Measurements from ENCODE around the gene FRMD4A. TPM values are rescaled to one million over a fixed set of nuclear protein-coding genes. Genes with fewer than 3 reads are reported as not detected.

FRMD4A gene
- polyA plus RNA-seq, 1 of the 3 experiments (the other 2 are of a cell fraction) = 37.7 TPM

DNA sequence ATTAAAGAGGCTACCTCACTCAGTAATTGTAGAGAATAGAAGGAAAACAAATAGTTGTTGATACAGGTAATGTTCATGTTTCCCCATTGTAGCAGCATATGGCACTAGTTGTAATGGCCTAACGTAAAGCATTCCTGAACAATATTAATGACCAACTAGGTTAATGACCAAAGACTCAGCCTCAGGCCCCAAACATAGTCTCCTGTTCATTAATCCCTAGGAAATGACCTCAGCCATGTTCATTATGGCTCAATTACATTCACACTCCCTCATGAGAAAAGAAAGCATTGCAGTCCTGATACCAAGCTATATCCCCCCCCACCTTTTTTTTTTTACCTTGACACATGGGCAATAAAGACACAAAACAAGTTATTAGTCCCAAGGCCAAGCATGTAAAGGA lies 12.7 kb downstream of the FRMD4A start:
- Histone ChIP-seq H3K27ac (ENCODE audit: low read depth in 2 of 2, low read length in 1 of 2) (no peak overlapping the region), H4K20me1 (ENCODE audit: insufficient read depth) (no peaks in the 10 kb centered on the region), H3K9me2 (no peaks in the 10 kb centered on the region), H3F3A (replicated peaks; ENCODE audit: insufficient read depth) (no peaks in the 10 kb centered on the region), H2AFZ (ENCODE audit: low read depth) (no peak overlapping the region), H3K4me3 (ENCODE audit: low read depth in 2 of 2, low read length in 1 of 2) (no peak overlapping the region), H3K4me2 (no peak overlapping the region), H3K36me3 (replicated peaks in 1 of 2; ENCODE audit: control insufficient read depth in 1 of 2, insufficient read depth in 2 of 2, low read length in 1 of 2) (no peaks in the 10 kb centered on the region), H3K9me3 (no peaks in the 10 kb centered on the region), H3K79me2 (ENCODE audit: insufficient read depth) (no peaks in the 10 kb centered on the region), H3K9ac (no peak overlapping the region), H3K4me1 (ENCODE audit: control insufficient read depth in 1 of 2, insufficient read depth in 2 of 2, low read depth in 1 of 2, low read length in 1 of 2) (no peaks in the 10 kb centered on the region), H3K27me3 (ENCODE audit: insufficient read depth) (no peaks in the 10 kb centered on the region; the same call in 1 of the 2 replicates)
- WGBS (ENCODE audit: low lambda C conversion rate) = 35% methylated on average over 1 of the region's 1 CpG
- CTCF ChIA-PET = no interaction called here
- no peak for DNase-seq
- TF ChIP-seq FOXJ3 (CRISPR knock-in tag; IDR thresholded peaks at IDR 0.05) (no peak), POLR2AphosphoS5 (IDR thresholded peaks at IDR 0.05; ENCODE audit: low read depth, low read length) (no peak), GABPA (IDR thresholded peaks at IDR 0.05; ENCODE audit: low read depth) (no peak), NFIC (IDR thresholded peaks at IDR 0.05; ENCODE audit: borderline replicate concordance) (no peak), SMC3 (IDR thresholded peaks at IDR 0.05; ENCODE audit: low read depth, low read length) (no peak), ELF1 (IDR thresholded peaks at IDR 0.05) (no peak), RFX5 (IDR thresholded peaks at IDR 0.05; ENCODE audit: low read length) (no peak), FOSL2 (IDR thresholded peaks at IDR 0.05; ENCODE audit: borderline replicate concordance, low read depth) (no peak)
- TF ChIP-seq, protein P1, sequence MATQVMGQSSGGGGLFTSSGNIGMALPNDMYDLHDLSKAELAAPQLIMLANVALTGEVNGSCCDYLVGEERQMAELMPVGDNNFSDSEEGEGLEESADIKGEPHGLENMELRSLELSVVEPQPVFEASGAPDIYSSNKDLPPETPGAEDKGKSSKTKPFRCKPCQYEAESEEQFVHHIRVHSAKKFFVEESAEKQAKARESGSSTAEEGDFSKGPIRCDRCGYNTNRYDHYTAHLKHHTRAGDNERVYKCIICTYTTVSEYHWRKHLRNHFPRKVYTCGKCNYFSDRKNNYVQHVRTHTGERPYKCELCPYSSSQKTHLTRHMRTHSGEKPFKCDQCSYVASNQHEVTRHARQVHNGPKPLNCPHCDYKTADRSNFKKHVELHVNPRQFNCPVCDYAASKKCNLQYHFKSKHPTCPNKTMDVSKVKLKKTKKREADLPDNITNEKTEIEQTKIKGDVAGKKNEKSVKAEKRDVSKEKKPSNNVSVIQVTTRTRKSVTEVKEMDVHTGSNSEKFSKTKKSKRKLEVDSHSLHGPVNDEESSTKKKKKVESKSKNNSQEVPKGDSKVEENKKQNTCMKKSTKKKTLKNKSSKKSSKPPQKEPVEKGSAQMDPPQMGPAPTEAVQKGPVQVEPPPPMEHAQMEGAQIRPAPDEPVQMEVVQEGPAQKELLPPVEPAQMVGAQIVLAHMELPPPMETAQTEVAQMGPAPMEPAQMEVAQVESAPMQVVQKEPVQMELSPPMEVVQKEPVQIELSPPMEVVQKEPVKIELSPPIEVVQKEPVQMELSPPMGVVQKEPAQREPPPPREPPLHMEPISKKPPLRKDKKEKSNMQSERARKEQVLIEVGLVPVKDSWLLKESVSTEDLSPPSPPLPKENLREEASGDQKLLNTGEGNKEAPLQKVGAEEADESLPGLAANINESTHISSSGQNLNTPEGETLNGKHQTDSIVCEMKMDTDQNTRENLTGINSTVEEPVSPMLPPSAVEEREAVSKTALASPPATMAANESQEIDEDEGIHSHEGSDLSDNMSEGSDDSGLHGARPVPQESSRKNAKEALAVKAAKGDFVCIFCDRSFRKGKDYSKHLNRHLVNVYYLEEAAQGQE (IDR thresholded peaks at IDR 0.05; ENCODE audit: low read depth, low read length) = no peak
- TF ChIP-seq, protein P2, sequence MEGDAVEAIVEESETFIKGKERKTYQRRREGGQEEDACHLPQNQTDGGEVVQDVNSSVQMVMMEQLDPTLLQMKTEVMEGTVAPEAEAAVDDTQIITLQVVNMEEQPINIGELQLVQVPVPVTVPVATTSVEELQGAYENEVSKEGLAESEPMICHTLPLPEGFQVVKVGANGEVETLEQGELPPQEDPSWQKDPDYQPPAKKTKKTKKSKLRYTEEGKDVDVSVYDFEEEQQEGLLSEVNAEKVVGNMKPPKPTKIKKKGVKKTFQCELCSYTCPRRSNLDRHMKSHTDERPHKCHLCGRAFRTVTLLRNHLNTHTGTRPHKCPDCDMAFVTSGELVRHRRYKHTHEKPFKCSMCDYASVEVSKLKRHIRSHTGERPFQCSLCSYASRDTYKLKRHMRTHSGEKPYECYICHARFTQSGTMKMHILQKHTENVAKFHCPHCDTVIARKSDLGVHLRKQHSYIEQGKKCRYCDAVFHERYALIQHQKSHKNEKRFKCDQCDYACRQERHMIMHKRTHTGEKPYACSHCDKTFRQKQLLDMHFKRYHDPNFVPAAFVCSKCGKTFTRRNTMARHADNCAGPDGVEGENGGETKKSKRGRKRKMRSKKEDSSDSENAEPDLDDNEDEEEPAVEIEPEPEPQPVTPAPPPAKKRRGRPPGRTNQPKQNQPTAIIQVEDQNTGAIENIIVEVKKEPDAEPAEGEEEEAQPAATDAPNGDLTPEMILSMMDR (IDR thresholded peaks at IDR 0.05) = no peak
- POLR2A ChIA-PET = no interaction called here

DNA sequence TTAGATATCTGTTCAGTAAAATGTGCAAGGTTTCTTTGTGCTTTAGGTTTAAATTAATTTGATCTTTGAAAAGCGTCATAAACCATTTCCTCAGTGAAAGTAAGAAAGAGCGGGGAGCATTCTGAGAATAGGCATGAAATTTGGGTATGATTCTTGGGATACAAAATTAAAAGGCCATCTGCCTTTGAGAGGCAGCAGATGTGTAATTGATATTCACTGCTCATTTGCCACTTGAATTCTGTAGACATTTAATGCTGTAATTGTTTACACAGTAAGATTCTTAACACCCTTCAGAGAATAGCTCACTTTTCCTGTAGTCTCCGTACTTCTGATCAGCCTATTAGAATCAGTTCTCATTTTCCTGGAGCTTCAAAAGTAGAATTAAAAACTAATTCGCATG lies 18.7 kb downstream of the FRMD4A start:
- Histone ChIP-seq H3K4me3 (ENCODE audit: low read depth in 2 of 2, low read length in 1 of 2) (no peak overlapping the region), H3K79me2 (ENCODE audit: insufficient read depth) (no peaks in the 10 kb centered on the region), H3K4me1 (ENCODE audit: control insufficient read depth in 1 of 2, insufficient read depth in 2 of 2, low read depth in 1 of 2, low read length in 1 of 2) (no peaks in the 10 kb centered on the region), H3K9ac (no peak overlapping the region), H3K4me2 (no peak overlapping the region), H3F3A (replicated peaks; ENCODE audit: insufficient read depth) (no peaks in the 10 kb centered on the region), H3K36me3 (replicated peaks in 1 of 2; ENCODE audit: control insufficient read depth in 1 of 2, insufficient read depth in 2 of 2, low read length in 1 of 2) (no peaks in the 10 kb centered on the region), H3K9me2 (no peaks in the 10 kb centered on the region), H2AFZ (ENCODE audit: low read depth) (no peak overlapping the region), H4K20me1 (ENCODE audit: insufficient read depth) (no peaks in the 10 kb centered on the region), H3K27ac (ENCODE audit: low read depth in 2 of 2, low read length in 1 of 2) (no peak overlapping the region), H3K9me3 (no peaks in the 10 kb centered on the region), H3K27me3 (ENCODE audit: insufficient read depth) (no peaks in the 10 kb centered on the region; the same call in 1 of the 2 replicates)
- WGBS (ENCODE audit: low lambda C conversion rate) = 32% methylated on average over 4 of the region's 4 CpGs
- no peak for DNase-seq
- CTCF ChIA-PET = no interaction called here
- POLR2A ChIA-PET = no interaction called here
- TF ChIP-seq SMC3 (IDR thresholded peaks at IDR 0.05; ENCODE audit: low read depth, low read length) (no peak), SIN3A (IDR thresholded peaks at IDR 0.05; ENCODE audit: borderline replicate concordance, low read depth, low read length) (no peak), RXRA (IDR thresholded peaks at IDR 0.05; ENCODE audit: borderline replicate concordance, low read depth) (no peak), EZH2phosphoT487 (IDR thresholded peaks at IDR 0.05; ENCODE audit: borderline replicate concordance, low read depth) (no peak), MEF2A (IDR thresholded peaks at IDR 0.05; ENCODE audit: borderline replicate concordance, low read depth) (no peak)
- TF ChIP-seq, protein P3, sequence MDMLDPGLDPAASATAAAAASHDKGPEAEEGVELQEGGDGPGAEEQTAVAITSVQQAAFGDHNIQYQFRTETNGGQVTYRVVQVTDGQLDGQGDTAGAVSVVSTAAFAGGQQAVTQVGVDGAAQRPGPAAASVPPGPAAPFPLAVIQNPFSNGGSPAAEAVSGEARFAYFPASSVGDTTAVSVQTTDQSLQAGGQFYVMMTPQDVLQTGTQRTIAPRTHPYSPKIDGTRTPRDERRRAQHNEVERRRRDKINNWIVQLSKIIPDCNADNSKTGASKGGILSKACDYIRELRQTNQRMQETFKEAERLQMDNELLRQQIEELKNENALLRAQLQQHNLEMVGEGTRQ (IDR thresholded peaks at IDR 0.05; ENCODE audit: borderline replicate concordance, low read depth, low read length) = no peak
- TF ChIP-seq, protein P2 (IDR thresholded peaks at IDR 0.05) = no peak
- TF ChIP-seq, protein P1 (IDR thresholded peaks at IDR 0.05; ENCODE audit: low read depth, low read length) = no peak
